HG03521 (cell line): ENCODE data around the gene TRAF3.
A peak's percentile ranks its signal among the peaks of the same experiment; 100 is the strongest.

Source experiments
- ATAC-seq: cut with Tn5 transposase; IDR thresholded peaks from one replicate; pipeline ENCODE4 v1.9.1; 2021; ENCODE audit warnings: mild to moderate bottlenecking, moderate library complexity; ENCODE audit not compliant: unreplicated experiment

The TRAF3 gene

GRCh38 chr14:102775855-102776760, 1.1 kb upstream of the TRAF3 start:
- ATAC-seq = no peak

GRCh38 chr14:102777711-102778337, 575 bp downstream of the TRAF3 start:
- peak; percentile 16 for ATAC-seq

GRCh38 chr14:102778338-102779083, 1.3 kb downstream of the TRAF3 start:
- ATAC-seq = no peak

GRCh38 chr14:102779084-102779462, 1.8 kb downstream of the TRAF3 start:
- ATAC-seq = no peak

- no peak for ATAC-seq
These were observed 2.5 kb downstream of the TRAF3 start for GRCh38 chr14:102779574-102780315.

- no peak for ATAC-seq
These were observed 3.8 kb downstream of the TRAF3 start for GRCh38 chr14:102781063-102781462.

- ATAC-seq = no peak
These were observed 5.7 kb downstream of the TRAF3 start for GRCh38 chr14:102782974-102783373.

GRCh38 chr14:102784892-102785594, 7.8 kb downstream of the TRAF3 start:
- ATAC-seq = no peak

GRCh38 chr14:102785595-102785963, 8.3 kb downstream of the TRAF3 start:
- ATAC-seq = no peak

GRCh38 chr14:102786768-102787167, 9.5 kb downstream of the TRAF3 start:
- no peak for ATAC-seq

- no peak for ATAC-seq
These were observed 12.1 kb downstream of the TRAF3 start for GRCh38 chr14:102789349-102789748.

- no peak for ATAC-seq
These were observed 16.5 kb downstream of the TRAF3 start for GRCh38 chr14:102793531-102794328.

- ATAC-seq = no peak
These were observed 18.0 kb downstream of the TRAF3 start for GRCh38 chr14:102795060-102795925.

- no peak for ATAC-seq
These were observed 19.5 kb downstream of the TRAF3 start for GRCh38 chr14:102796661-102797190.

- ATAC-seq = peak; percentile 55
These were observed 21.7 kb downstream of the TRAF3 start for GRCh38 chr14:102798926-102799325.

- no peak for ATAC-seq
These were observed 22.7 kb downstream of the TRAF3 start for GRCh38 chr14:102799684-102800562.

- no peak for ATAC-seq
These were observed 25.7 kb downstream of the TRAF3 start for GRCh38 chr14:102802834-102803523.
